Mesothelial cell of epicardium (in vitro differentiated cells): ENCODE data around the gene CXCL8. TPM values are rescaled to one million over a fixed set of nuclear protein-coding genes. Genes with fewer than 3 reads are reported as not detected.
"Not testable (repeated sequence)": the region's sequence is repeated elsewhere in the genome, so short reads cannot be mapped to it uniquely, and the experiment has no call there.

ENCODE experiments used
- DNase-seq, 2 experiments: peaks; one replicate each; pipeline ENCODE4 v3.0.0; 2021; ENCODE audit warnings: low spot score in 2 of 2; ENCODE audit not compliant: unreplicated experiment in 2 of 2
- H3K27ac Mint-ChIP-seq: 2 replicates; pipeline ENCODE4 v1.8.0; 2021; ENCODE audit warnings: mixed read lengths
- H3K27me3 Mint-ChIP-seq: 2 replicates; pipeline ENCODE4 v1.8.0; 2021; ENCODE audit warnings: low read depth, mixed read lengths
- H3K36me3 Mint-ChIP-seq: 2 replicates; pipeline ENCODE4 v1.8.0; 2021; ENCODE audit warnings: mixed read lengths
- H3K4me1 Mint-ChIP-seq: 2 replicates; pipeline ENCODE4 v1.8.0; 2021; ENCODE audit warnings: mixed read lengths
- H3K4me3 Mint-ChIP-seq: 2 replicates; pipeline ENCODE4 v1.8.0; 2021; ENCODE audit warnings: mild to moderate bottlenecking, moderate library complexity, mixed read lengths
- H3K9me3 Mint-ChIP-seq: 2 replicates; pipeline ENCODE4 v1.8.0; 2021; ENCODE audit warnings: mixed read lengths
- CTCF ChIP-seq: fragments of 200-600 bp; sonication (generic); IDR thresholded peaks from one replicate; pipeline ENCODE4 v1.5.0; 2021; ENCODE audit warnings: antibody characterized with exemption; ENCODE audit not compliant: unreplicated experiment
- total RNA-seq: library from RNA; stranded (reverse); gene quantifications from 3 replicates; pipeline ENCODE4 v1.2.1, GENCODE V29; 2021

The CXCL8 gene
- total RNA-seq, 1 donor from 2014 or later, result 8.9 TPM

- Mint-ChIP-seq H3K4me3 (no peak overlapping the region), H3K27me3 (peaks cover 3% of the 10 kb centered on the region), H3K4me1 (no peaks in the 10 kb centered on the region), H3K27ac (no peak overlapping the region), H3K9me3 (no peaks in the 10 kb centered on the region), H3K36me3 (no peaks in the 10 kb centered on the region)
- TF ChIP-seq CTCF, result no peak
- no peak for DNase-seq
Observed at GRCh38 chr4:73763877-73764276, 23.5 kb downstream of the CXCL8 start.

GRCh38 chr4:73764513-73764912 is 24.1 kb downstream of the CXCL8 start:
- Mint-ChIP-seq H3K36me3 (no peaks in the 10 kb centered on the region), H3K4me3 (no peak overlapping the region), H3K4me1 (no peaks in the 10 kb centered on the region), H3K9me3 (no peaks in the 10 kb centered on the region), H3K27me3 (peaks cover 6% of the 10 kb centered on the region), H3K27ac (no peak overlapping the region)
- no peak for TF ChIP-seq CTCF
- DNase-seq, result no peak

- Mint-ChIP-seq H3K9me3 (no peaks in the 10 kb centered on the region), H3K27ac (no peak overlapping the region), H3K27me3 (peaks cover 10% of the 10 kb centered on the region), H3K4me1 (no peaks in the 10 kb centered on the region), H3K36me3 (no peaks in the 10 kb centered on the region), H3K4me3 (no peak overlapping the region)
- DNase-seq, result no peak
- TF ChIP-seq CTCF, result no peak
Observed at GRCh38 chr4:73765296-73765695, 24.9 kb downstream of the CXCL8 start.

- DNase-seq, result no peak
- Mint-ChIP-seq H3K27me3 (peaks cover 12% of the 10 kb centered on the region), H3K4me1 (peaks cover 4% of the 10 kb centered on the region), H3K9me3 (no peaks in the 10 kb centered on the region), H3K27ac (no peak overlapping the region), H3K4me3 (no peak overlapping the region), H3K36me3 (no peaks in the 10 kb centered on the region)
- TF ChIP-seq CTCF, result no peak
Observed at GRCh38 chr4:73770917-73771316, 30.5 kb downstream of the CXCL8 start.

- Mint-ChIP-seq H3K4me3 (no peak overlapping the region), H3K27me3 (peaks cover 12% of the 10 kb centered on the region), H3K9me3 (no peaks in the 10 kb centered on the region), H3K36me3 (no peaks in the 10 kb centered on the region), H3K4me1 (peaks cover 10% of the 10 kb centered on the region), H3K27ac (no peak overlapping the region)
- TF ChIP-seq CTCF, result no peak
- DNase-seq, result no peak
Observed at GRCh38 chr4:73772363-73772762, 32.0 kb downstream of the CXCL8 start.

GRCh38 chr4:73774406-73774805 is 34.0 kb downstream of the CXCL8 start:
- H3K4me3 Mint-ChIP-seq, H3K27me3 Mint-ChIP-seq, H3K36me3 Mint-ChIP-seq, H3K9me3 Mint-ChIP-seq, DNase-seq, H3K27ac Mint-ChIP-seq: not testable (repeated sequence)
- H3K4me1 Mint-ChIP-seq, result peaks cover 13% of the 10 kb centered on the region
